Central memory CD8-positive, alpha-beta T cell (primary cell): ENCODE data around the gene CAGE1.

Source experiments
- ATAC-seq: fragments of 150-1000 bp; cut with Tn5 transposase; replicated peaks from 2 replicates; pipeline ENCODE4 v1.10.0; 2022; ENCODE audit warnings: mild to moderate bottlenecking, moderate FRiP score, moderate number of reproducible peaks; ENCODE audit not compliant: poor library complexity, severe bottlenecking; ENCODE audit errors: extremely low read depth
- DNase-seq, 2 donors: peaks; one replicate each; pipeline ENCODE4 v3.0.0; 2021; ENCODE audit warnings: low spot score in 2 of 2
- H3K27ac Mint-ChIP-seq: one replicate; pipeline ENCODE4 v1.8.0; 2022; ENCODE audit warnings: low read depth, mild to moderate bottlenecking, moderate library complexity, mixed read lengths
- H3K27me3 Mint-ChIP-seq: one replicate; pipeline ENCODE4 v1.8.0; 2022; ENCODE audit warnings: mixed read lengths
- H3K36me3 Mint-ChIP-seq: one replicate; pipeline ENCODE4 v1.8.0; 2022; ENCODE audit warnings: mild to moderate bottlenecking, moderate library complexity, mixed read lengths; ENCODE audit not compliant: insufficient read depth
- H3K4me1 Mint-ChIP-seq: one replicate; pipeline ENCODE4 v1.8.0; 2022; ENCODE audit warnings: mixed read lengths
- H3K4me3 Mint-ChIP-seq: one replicate; pipeline ENCODE4 v1.8.0; 2022; ENCODE audit warnings: mild to moderate bottlenecking, moderate library complexity, mixed read lengths
- H3K9me3 Mint-ChIP-seq: one replicate; pipeline ENCODE4 v1.8.0; 2022; ENCODE audit warnings: mixed read lengths

The CAGE1 gene

DNA sequence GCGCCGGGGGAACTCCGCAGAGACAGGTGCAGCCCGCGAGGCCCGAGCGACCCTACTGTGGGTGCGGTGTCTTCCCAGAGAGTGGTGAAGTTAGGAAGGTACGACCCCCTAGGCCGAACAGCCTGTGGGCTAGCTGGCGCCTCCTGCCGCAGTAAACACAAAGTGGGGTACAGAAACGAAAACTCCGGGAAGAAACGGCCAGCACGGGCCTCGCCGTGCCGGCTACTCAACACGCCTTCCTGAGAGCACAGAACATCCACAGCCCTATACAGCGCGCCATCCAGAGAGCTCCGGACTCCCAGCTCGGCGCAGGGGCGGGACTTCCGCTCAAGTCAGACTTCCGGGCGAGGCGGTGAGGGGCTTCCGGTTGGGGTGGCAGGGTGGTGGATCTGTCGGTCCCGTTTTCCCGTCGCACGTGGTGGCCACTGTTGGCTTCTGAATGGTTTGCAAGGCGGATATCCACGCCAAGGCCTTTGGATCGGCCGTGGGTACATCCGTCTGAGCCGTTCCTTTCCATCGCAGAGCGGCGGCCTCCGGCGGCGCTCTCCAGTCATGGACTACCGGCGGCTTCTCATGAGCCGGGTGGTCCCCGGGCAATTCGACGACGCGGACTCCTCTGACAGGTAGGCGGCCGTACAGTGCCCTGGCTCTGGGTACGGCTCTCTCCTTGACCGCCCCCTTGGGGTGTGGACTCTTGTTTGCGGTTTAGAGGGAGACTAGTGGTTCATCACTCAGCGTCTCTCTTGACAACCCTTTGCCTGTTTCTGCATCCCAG is at the start of gene CAGE1, which contains the start of gene RIOK1:
Gene CAGE1, minus strand, starts transcription at position 292 of the 775 bp plus-strand sequence. CDS start 2,569 bp downstream, outside the sequence.
Gene RIOK1, plus strand, starts transcription at position 358 of the 775 bp plus-strand sequence. Its CDS starts 195 bp downstream, at position 553.
- ATAC-seq (peak; percentile 93), DNase-seq (peak; percentile 89 to 90)
- Mint-ChIP-seq H3K27me3 (no peaks in the 10 kb centered on the region), H3K4me3 (peak within 1 kb of the TSS; percentile 83), H3K36me3 (peaks cover 24% of the 10 kb centered on the region), H3K27ac (peak within 1 kb of the TSS; percentile 86), H3K9me3 (no peaks in the 10 kb centered on the region), H3K4me1 (peaks cover 49% of the 10 kb centered on the region)

DNA sequence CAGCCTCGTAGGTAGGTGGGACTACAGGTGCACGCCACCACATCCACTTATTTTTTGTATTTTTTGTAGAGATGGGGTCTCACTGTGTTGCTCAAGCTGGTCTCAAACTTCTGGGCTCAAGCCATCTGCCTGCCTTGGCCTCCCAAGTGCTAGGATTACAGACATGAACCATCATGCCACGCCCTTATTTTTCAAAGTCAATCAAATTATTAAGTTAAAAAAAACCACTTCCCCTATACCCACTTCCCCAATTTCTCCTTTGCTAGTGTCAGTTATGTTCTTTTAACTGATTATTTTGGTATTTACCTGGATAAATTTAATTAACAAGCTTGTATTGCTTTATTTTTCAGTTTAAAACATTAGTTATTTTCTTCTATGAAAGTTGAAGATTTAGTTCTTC is 49.7 kb upstream of the CAGE1 start:
- H3K27me3 Mint-ChIP-seq: peaks cover 11% of the 10 kb centered on the region
- peaks cover 5% of the 10 kb centered on the region for H3K4me1 Mint-ChIP-seq
- ATAC-seq: no peak
- no peak overlapping the region for H3K27ac Mint-ChIP-seq
- DNase-seq: no peak
- peaks cover 13% of the 10 kb centered on the region for H3K9me3 Mint-ChIP-seq
- H3K36me3 Mint-ChIP-seq: no peaks in the 10 kb centered on the region
- no peak overlapping the region for H3K4me3 Mint-ChIP-seq

DNA sequence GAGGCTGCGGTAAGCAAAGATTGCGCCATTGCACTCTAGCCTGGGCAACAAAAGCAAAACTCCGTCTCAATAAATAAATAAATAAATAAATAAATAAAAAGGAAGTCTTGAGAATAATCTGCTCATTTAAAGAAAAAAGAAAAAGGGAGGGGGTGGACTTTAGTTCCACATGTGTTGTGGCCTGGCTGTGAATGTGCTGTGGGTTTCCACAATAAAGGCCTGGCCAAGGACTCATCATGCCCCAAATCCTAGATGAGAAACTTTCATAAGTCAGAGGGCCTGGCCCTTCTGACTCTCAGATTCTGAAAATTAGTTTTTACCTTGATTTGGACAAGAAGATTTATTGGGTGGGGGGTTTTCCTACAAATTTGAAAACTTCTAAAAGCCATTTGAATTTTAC is 48.5 kb upstream of the CAGE1 start:
- DNase-seq (no peak), ATAC-seq (no peak)
- Mint-ChIP-seq H3K36me3 (no peaks in the 10 kb centered on the region), H3K27ac (no peak overlapping the region), H3K9me3 (peaks cover 13% of the 10 kb centered on the region), H3K4me3 (no peak overlapping the region), H3K4me1 (peaks cover 5% of the 10 kb centered on the region), H3K27me3 (peaks cover 12% of the 10 kb centered on the region)

DNA sequence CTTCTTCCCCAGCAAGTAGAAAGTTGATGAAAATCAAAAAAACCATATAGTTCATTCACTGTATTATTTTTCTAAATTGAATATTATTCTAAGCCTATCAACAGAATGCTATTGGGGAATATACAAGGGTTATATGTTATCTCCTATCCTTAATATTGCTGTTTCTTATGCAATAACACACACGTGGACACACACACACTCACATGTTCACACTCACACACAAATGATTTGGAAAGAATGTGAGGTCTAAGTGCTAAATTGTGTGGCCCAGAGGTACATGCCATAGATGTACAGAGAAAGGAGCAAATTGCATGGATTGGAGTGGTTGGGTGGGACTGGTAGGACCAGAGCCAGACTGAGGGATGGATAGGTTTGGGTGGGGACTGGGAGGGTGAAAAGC is 45.1 kb upstream of the CAGE1 start:
- no peak for ATAC-seq
- Mint-ChIP-seq H3K4me3 (no peak overlapping the region), H3K27ac (no peak overlapping the region), H3K4me1 (peaks cover 4% of the 10 kb centered on the region), H3K27me3 (peaks cover 39% of the 10 kb centered on the region), H3K36me3 (no peaks in the 10 kb centered on the region), H3K9me3 (peaks cover 13% of the 10 kb centered on the region)
- no peak for DNase-seq

DNA sequence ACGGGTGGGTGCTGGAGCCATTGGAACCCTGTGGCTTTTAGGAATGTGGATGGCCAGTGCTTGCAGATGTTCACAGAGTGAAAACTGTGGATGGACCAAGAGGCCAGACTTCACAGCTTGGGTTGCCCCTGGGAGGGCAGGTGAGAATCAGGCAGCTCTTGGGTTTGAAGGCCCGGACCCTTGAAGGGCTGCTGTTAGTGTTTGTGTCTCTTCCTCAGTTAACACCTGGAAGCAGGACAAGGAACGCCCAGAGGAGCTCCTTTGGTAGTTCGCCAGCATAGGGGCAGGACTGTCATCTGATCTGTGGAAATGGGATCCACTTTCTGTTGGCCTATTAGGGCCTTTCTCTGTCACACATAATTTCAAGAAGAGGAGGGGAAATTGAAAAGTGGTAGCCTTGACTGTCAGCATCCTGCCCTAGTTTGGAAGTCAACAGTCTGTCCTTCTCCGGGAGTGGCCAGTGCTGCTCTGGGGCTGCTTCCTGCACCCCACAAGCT is 43.6 kb upstream of the CAGE1 start:
- H3K27me3 Mint-ChIP-seq: peaks cover 39% of the 10 kb centered on the region
- DNase-seq (no peak), ATAC-seq (no peak)
- no peaks in the 10 kb centered on the region for H3K4me1 Mint-ChIP-seq
- H3K9me3 Mint-ChIP-seq: peaks cover 13% of the 10 kb centered on the region
- no peak overlapping the region for H3K4me3 Mint-ChIP-seq
- H3K27ac Mint-ChIP-seq: no peak overlapping the region
- H3K36me3 Mint-ChIP-seq: no peaks in the 10 kb centered on the region

DNA sequence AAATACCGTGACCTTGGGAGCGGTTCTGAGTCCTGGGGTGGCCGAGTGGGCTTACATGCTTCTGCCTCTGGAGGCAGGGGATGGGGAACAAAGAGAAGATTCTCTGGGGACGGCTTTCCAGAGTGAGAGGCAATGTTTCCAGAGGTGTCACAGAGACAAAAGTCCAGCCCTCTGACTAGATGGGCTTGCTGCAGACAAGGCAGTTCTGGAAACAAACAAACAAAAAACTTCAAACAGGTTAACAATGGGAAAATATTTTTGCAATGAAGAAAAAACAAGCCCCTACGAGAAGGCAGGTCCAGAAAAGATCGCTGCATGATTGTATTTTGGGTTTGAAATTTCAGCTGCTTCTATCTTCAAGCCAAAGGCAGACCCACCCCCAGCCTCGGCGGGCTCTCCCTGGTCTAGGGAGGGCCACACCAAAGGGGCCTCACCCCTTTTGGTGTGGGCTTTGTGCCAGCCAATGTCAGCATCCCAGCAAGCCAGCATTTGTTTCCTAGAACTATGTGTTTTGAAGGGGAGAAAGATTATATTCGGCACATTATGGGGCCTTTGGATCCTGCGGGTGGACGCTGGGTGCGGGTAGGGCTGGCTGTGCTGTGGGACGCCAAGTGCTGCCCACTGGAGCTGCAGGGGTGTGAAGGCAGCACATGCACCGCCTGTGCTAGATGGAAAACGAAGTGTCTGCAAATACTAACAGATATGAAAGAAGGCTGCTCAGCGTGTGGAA is 43.0 kb upstream of the CAGE1 start:
- ATAC-seq (no peak), DNase-seq (no peak)
- H3K4me3 Mint-ChIP-seq: no peak overlapping the region
- peaks cover 13% of the 10 kb centered on the region for H3K9me3 Mint-ChIP-seq
- H3K36me3 Mint-ChIP-seq: no peaks in the 10 kb centered on the region
- peaks cover 39% of the 10 kb centered on the region for H3K27me3 Mint-ChIP-seq
- no peak overlapping the region for H3K27ac Mint-ChIP-seq
- H3K4me1 Mint-ChIP-seq: no peaks in the 10 kb centered on the region

DNA sequence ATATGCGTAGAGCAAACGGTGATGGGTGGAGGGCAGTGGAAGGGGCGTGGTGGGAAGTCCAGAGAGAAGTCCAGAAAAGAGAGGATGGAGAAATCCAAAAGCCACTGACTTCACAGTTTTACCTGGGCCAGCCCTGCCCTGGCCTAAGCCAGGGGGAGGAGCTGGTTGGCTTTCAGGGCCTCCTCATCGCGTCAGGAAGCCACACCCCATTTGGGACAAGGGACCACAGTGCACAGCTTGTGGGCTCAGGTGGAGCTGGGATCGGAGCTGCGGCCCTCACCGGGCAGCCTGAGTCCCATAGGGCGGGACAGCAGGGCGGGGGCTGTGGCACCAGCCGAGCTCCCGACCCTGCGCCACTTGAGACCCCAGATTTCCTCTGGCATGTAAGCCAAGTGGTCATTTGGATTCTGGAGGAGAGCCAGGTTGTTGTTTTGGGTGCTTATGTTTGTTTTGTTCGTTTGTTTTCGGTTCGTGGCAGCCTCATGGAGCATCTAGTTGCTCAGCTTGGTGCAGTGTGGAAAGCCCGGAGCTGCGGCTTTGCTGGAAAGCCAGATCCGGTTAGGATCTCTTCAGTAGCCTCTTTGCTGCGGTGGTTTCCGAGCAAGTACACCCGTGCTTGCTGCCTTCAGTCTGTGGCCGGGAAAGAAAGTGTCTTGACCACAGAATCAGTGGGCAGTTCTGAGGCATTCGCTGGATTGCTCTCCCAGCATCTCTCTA is 42.3 kb upstream of the CAGE1 start:
- no peak overlapping the region for H3K4me3 Mint-ChIP-seq
- no peak overlapping the region for H3K27ac Mint-ChIP-seq
- H3K9me3 Mint-ChIP-seq: peaks cover 13% of the 10 kb centered on the region
- H3K36me3 Mint-ChIP-seq: no peaks in the 10 kb centered on the region
- DNase-seq (no peak), ATAC-seq (no peak)
- peaks cover 39% of the 10 kb centered on the region for H3K27me3 Mint-ChIP-seq
- no peaks in the 10 kb centered on the region for H3K4me1 Mint-ChIP-seq

DNA sequence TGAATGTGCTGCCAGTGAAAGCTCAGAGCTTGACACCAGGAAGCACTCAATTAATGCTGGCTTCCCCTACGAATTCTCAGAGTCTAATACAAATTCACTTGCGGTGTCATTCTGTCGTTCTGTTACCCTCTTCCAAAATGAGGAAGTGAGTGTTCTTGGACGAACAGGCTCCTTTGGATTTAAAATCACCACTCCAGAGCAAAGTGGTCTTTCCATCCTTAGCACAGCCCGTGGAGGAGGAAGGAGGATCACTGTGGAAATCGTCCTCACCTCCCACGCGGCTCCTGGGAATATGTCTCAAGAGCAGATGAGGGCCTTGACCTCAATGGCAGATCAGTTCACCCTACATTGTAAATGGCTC is 41.8 kb upstream of the CAGE1 start:
- Mint-ChIP-seq H3K4me1 (no peaks in the 10 kb centered on the region), H3K4me3 (no peak overlapping the region), H3K27ac (no peak overlapping the region), H3K9me3 (peaks cover 13% of the 10 kb centered on the region), H3K27me3 (peaks cover 39% of the 10 kb centered on the region), H3K36me3 (no peaks in the 10 kb centered on the region)
- ATAC-seq (no peak), DNase-seq (no peak)

DNA sequence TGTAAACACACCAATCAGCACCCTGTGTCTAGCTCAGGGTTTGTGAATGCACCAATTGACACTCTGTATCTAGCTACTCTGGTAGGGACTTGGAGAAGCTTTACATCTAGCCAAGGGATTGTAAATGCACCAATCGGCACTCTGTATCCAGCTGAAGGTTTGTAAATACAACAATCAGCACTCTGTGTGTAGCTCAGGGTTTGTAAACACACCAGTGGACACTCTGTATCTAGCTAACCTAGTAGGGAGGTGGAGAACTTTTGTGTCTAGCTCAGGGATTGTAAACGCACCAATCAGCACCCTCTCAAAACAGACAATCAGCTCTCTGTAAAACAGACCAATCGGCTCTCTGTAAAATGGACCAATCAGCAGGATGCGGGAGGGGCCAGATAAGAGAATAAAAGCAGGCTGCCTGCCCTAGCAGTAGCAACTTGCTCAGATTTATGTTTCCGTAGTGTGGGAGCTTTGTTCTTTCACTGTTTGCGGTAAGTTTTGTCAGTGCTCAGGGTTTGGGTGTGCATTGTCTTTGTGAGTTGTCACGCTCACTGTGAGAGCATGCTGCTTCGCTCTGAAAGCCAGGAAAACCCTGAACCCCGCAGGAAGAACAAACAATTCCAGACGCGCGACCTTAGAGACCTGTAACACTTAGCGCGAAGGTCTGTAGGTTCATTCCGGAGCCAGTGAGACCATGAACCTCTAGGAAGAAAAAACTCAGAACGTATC is 37.1 kb upstream of the CAGE1 start:
- H3K4me3 Mint-ChIP-seq: no peak overlapping the region

DNA sequence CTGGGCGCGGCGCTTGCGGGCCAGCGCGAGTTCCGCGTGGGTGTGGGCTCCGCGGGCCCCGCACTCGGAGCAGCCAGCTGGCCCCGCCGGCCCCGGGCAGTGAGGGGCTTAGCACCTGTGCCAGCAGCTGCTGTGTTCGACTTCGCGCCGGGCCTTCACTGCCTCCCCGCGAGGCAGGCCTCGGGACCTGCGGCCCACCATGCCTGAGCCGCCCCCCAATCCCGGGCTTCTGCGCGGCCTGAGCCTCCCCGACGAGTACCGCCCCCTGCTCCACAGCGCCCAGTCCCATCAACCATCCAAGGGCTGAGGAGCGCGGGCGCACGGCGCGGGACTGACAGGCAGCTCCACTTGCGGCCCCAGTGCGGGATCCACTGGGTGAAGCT is 36.3 kb upstream of the CAGE1 start:
- no peaks in the 10 kb centered on the region for H3K9me3 Mint-ChIP-seq
- peaks cover 1% of the 10 kb centered on the region for H3K36me3 Mint-ChIP-seq
- H3K27me3 Mint-ChIP-seq: peaks cover 5% of the 10 kb centered on the region
- DNase-seq (no peak), ATAC-seq (no peak)
- H3K27ac Mint-ChIP-seq: no peak overlapping the region
- no peaks in the 10 kb centered on the region for H3K4me1 Mint-ChIP-seq
- no peak overlapping the region for H3K4me3 Mint-ChIP-seq

More for the DNA sequence above, 37.1 kb upstream of the CAGE1 start:
- Mint-ChIP-seq H3K9me3 (no peaks in the 10 kb centered on the region), H3K27ac (no peak overlapping the region), H3K27me3 (peaks cover 13% of the 10 kb centered on the region), H3K36me3 (peaks cover 1% of the 10 kb centered on the region), H3K4me1 (no peaks in the 10 kb centered on the region)
- ATAC-seq (no peak), DNase-seq (no peak)

DNA sequence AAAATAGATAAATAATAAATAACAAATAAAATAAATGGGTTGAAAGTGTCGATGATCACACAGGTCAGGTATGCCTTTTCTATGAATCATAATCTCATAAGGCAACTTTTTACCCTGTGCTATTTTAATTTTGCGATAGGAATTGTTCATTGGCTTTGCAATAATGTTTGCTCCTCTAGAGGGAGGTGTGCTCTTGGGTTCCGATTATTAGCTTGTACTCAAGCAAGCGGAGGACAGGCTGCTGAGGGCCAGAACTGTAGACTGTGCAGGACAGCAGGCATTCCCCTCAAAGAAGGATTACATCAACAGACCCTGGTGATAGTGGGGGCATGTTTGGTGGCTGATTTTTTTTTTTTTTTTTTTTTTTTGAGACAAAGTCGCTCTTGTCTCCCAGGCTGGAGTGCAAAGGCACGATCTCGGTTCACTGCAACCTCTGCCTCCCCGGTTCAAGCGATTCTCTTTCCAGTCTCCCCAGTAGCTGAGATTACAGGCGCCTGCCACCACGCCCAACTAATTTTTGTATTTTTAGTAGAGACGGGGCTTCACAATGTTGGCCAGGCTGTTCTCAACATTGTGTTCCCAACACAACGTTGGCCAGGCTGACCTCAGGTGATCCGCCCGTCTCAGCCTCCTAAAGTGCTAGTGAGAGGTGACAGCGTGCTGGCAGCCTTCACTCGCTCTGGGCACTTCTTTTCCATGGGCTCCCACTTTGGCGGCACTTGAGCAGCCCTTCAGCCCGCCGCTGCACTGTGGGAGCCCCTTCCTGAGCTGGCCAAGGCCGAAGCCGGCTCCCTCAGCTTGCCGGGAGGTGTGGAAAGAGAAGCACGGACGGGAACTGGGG is 35.6 kb upstream of the CAGE1 start:
- H3K4me1 Mint-ChIP-seq: no peaks in the 10 kb centered on the region
- H3K4me3 Mint-ChIP-seq: no peak overlapping the region
- DNase-seq (no peak), ATAC-seq (no peak)
- peaks cover 1% of the 10 kb centered on the region for H3K36me3 Mint-ChIP-seq
- H3K27me3 Mint-ChIP-seq: no peaks in the 10 kb centered on the region
- no peaks in the 10 kb centered on the region for H3K9me3 Mint-ChIP-seq
- H3K27ac Mint-ChIP-seq: no peak overlapping the region
